GM18868 (cell line): ENCODE data around the gene ADAM8.

Source experiments
- ATAC-seq: cut with Tn5 transposase; IDR thresholded peaks from one replicate; pipeline ENCODE4 v1.9.1; 2021; ENCODE audit warnings: mild to moderate bottlenecking, moderate library complexity; ENCODE audit not compliant: unreplicated experiment

Gene ADAM8

GRCh38 chr10:133251388-133252222 is 25.1 kb downstream of the ADAM8 start:
- no peak for ATAC-seq

GRCh38 chr10:133249975-133250754 is 26.5 kb downstream of the ADAM8 start:
- no peak for ATAC-seq

- ATAC-seq, result no peak
Observed at GRCh38 chr10:133249094-133249780, 27.4 kb downstream of the ADAM8 start.

- no peak for ATAC-seq
Observed at GRCh38 chr10:133248334-133248715, 28.3 kb downstream of the ADAM8 start.

GRCh38 chr10:133247681-133248333 is 28.9 kb downstream of the ADAM8 start:
- no peak for ATAC-seq

GRCh38 chr10:133246236-133246626 is 30.4 kb downstream of the ADAM8 start:
- no peak for ATAC-seq

GRCh38 chr10:133245439-133246235 is 31.0 kb downstream of the ADAM8 start:
- no peak for ATAC-seq

GRCh38 chr10:133243593-133243992 is 33.1 kb downstream of the ADAM8 start:
- ATAC-seq, result no peak

- ATAC-seq, result no peak
Observed at GRCh38 chr10:133242611-133243356, 33.9 kb downstream of the ADAM8 start.

GRCh38 chr10:133241501-133242205 is 35.0 kb downstream of the ADAM8 start:
- no peak for ATAC-seq

- ATAC-seq, result no peak
Observed at GRCh38 chr10:133239990-133240389, 36.7 kb downstream of the ADAM8 start.

GRCh38 chr10:133238466-133238804 is 38.2 kb downstream of the ADAM8 start:
- no peak for ATAC-seq

GRCh38 chr10:133237588-133238465 is 38.8 kb downstream of the ADAM8 start, which contains the start of gene VENTX:
Gene VENTX, plus strand, starts transcription at chr10:133237855. Its CDS starts 60 bp downstream, at chr10:133237915.
- ATAC-seq, result no peak

- ATAC-seq, result no peak
Observed at GRCh38 chr10:133237241-133237587, 39.5 kb downstream of the ADAM8 start.

GRCh38 chr10:133236401-133237240 is 40.0 kb downstream of the ADAM8 start:
- no peak for ATAC-seq

GRCh38 chr10:133235932-133236331 is 40.7 kb downstream of the ADAM8 start:
- ATAC-seq, result no peak

GRCh38 chr10:133235265-133235855 is 41.3 kb downstream of the ADAM8 start:
- no peak for ATAC-seq
